BJ (cell line): Measurements from ENCODE around the gene RITA1. TPM values are rescaled to one million over a fixed set of nuclear protein-coding genes. Genes with fewer than 3 reads are reported as not detected.

Source experiments
- CTCF ChIA-PET: fragments of 350-600 bp; formaldehyde crosslinking; extraction: SDS; loops from one replicate; lab custom pipeline; 2021; ENCODE audit warnings: antibody characterized with exemption, inconsistent platforms; lab: Yijun Ruan, JAX
- POLR2A ChIA-PET: fragments of 300-600 bp; sonication (Branson Sonifier 250); formaldehyde crosslinking; extraction: SDS; loops from one replicate; lab custom pipeline; 2021; ENCODE audit warnings: antibody characterized with exemption; lab: Charles Lee
- DNase-seq: peaks from one replicate; pipeline ENCODE4 v3.0.0-alpha.2; 2011; ENCODE audit warnings: low read depth
- H3K27me3 ChIP-seq: 2 replicates; pipeline ENCODE4 v1.6.0; 2011; ENCODE audit warnings: low read length; ENCODE audit not compliant: control insufficient read depth, insufficient read depth
- H3K36me3 ChIP-seq: 2 replicates; pipeline ENCODE4 v1.5.1; 2011; ENCODE audit warnings: low read length; ENCODE audit not compliant: control insufficient read depth, insufficient read depth
- H3K4me3 ChIP-seq: 2 replicates; pipeline ENCODE4 v1.5.1; 2011; ENCODE audit warnings: low read depth, mild to moderate bottlenecking, control low read depth, low read length
- CTCF ChIP-seq: IDR thresholded peaks from 2 replicates; pipeline ENCODE4 v1.5.1; 2011; ENCODE audit warnings: low read depth, mild to moderate bottlenecking, control low read depth, inconsistent platforms, low read length, moderate library complexity; ENCODE audit not compliant: insufficient read depth
- polyA plus RNA-seq: library from polyadenylated mRNA; depleted of rRNA; stranded (reverse); fragments of >200 nt; gene quantifications from 2 replicates; pipeline ENCODE4 v1.2.3, GENCODE V29; 2011

The RITA1 gene
- polyA plus RNA-seq, 1 experiment, result 19.4 TPM

- no peak overlapping the region for H3K4me3 ChIP-seq
- no peak for DNase-seq
- ChIA-PET CTCF (interaction anchor here (0.7 to 3.0 kb wide), 7 partner anchors 10 to 230 kb away, joined by 3 to 14 read pairs (median 5); no protein-coding TSS in a partner anchor), POLR2A (interaction anchor here (0.6 kb wide), 2 partner anchors 1092 to 1761 kb away, joined by 3 to 11 read pairs; no protein-coding TSS in a partner anchor)
- H3K27me3 ChIP-seq, result no peaks in the 10 kb centered on the region
- TF ChIP-seq CTCF, result no peak
- H3K36me3 ChIP-seq, result peaks cover 8% of the 10 kb centered on the region
These were observed 9.5 kb downstream of the RITA1 start for GRCh38 chr12:113194971-113195391.

GRCh38 chr12:113195598-113195997, 10.1 kb downstream of the RITA1 start:
- Histone ChIP-seq H3K27me3 (no peaks in the 10 kb centered on the region), H3K36me3 (peaks cover 8% of the 10 kb centered on the region), H3K4me3 (no peak overlapping the region)
- TF ChIP-seq CTCF, result no peak
- POLR2A ChIA-PET, result interaction anchor here (0.6 kb wide), 1 partner anchor 1093 kb away, joined by 11 read pairs; no protein-coding TSS in a partner anchor
- DNase-seq, result no peak
- CTCF ChIA-PET, result interaction anchor here (1.0 to 3.0 kb wide), 5 partner anchors 9 to 230 kb away, joined by 3 to 14 read pairs (median 5); no protein-coding TSS in a partner anchor

GRCh38 chr12:113196582-113196981, 11.1 kb downstream of the RITA1 start:
- no peak for TF ChIP-seq CTCF
- DNase-seq, result no peak
- peaks cover 3% of the 10 kb centered on the region for H3K36me3 ChIP-seq
- ChIA-PET CTCF (interaction anchor here (0.7 to 3.0 kb wide), 3 partner anchors 8 to 229 kb away, joined by 3 to 14 read pairs (median 4); no protein-coding TSS in a partner anchor), POLR2A (no interaction called here)
- H3K27me3 ChIP-seq, result no peaks in the 10 kb centered on the region
- H3K4me3 ChIP-seq, result no peak overlapping the region

GRCh38 chr12:113196990-113197389, 11.5 kb downstream of the RITA1 start:
- DNase-seq, result no peak
- H3K4me3 ChIP-seq, result no peak overlapping the region
- H3K27me3 ChIP-seq, result no peaks in the 10 kb centered on the region
- H3K36me3 ChIP-seq, result no peaks in the 10 kb centered on the region; the same call in 1 of the 2 replicates
- POLR2A ChIA-PET, result no interaction called here
- peak; percentile 84 for TF ChIP-seq CTCF
- CTCF ChIA-PET, result interaction anchor here (0.5 to 0.9 kb wide), 3 partner anchors 35 to 228 kb away, joined by 3 to 4 read pairs (median 3); no protein-coding TSS in a partner anchor

- Histone ChIP-seq H3K36me3 (no peaks in the 10 kb centered on the region), H3K4me3 (no peak overlapping the region), H3K27me3 (no peaks in the 10 kb centered on the region)
- ChIA-PET POLR2A (no interaction called here), CTCF (interaction anchor here (0.5 to 1.0 kb wide), 2 partner anchors 35 to 228 kb away, joined by 3 read pairs; no protein-coding TSS in a partner anchor)
- no peak for DNase-seq
- no peak for TF ChIP-seq CTCF
These were observed 12.1 kb downstream of the RITA1 start for GRCh38 chr12:113197518-113198077.
